HL-60 (cell line): ENCODE data around the gene CDK6.

ENCODE experiments used
- DNase-seq, 2 experiments: peaks; one replicate each; pipeline ENCODE4 v3.0.0-alpha.2; 2010 to 2020; ENCODE audit warnings: low read depth in 1 of 2, low spot score in 1 of 2
- H3K27ac ChIP-seq: fragments of 250-450 bp; sonication (Bioruptor Pico); replicated peaks from 2 replicates; pipeline ENCODE4 v1.5.1; 2020; ENCODE audit warnings: mild to moderate bottlenecking, moderate library complexity
- H3K27me3 ChIP-seq: fragments of 250-450 bp; sonication (Bioruptor Pico); 2 replicates; pipeline ENCODE4 v1.5.1; 2021; ENCODE audit warnings: mild to moderate bottlenecking, moderate library complexity; ENCODE audit not compliant: insufficient read depth, poor library complexity, severe bottlenecking
- H3K4me3 ChIP-seq: replicated peaks from 2 replicates; pipeline ENCODE4 v1.5.1; 2011; ENCODE audit warnings: mild to moderate bottlenecking, control low read depth, low read length; ENCODE audit not compliant: insufficient read depth
- GABPA ChIP-seq: IDR thresholded peaks from 2 replicates; pipeline ENCODE4 v1.6.1; 2012; ENCODE audit warnings: low read depth
- POLR2AphosphoS5 ChIP-seq: IDR thresholded peaks from 2 replicates; pipeline ENCODE4 v1.6.1; 2012; ENCODE audit warnings: low read depth
- SPI1 ChIP-seq: IDR thresholded peaks from 2 replicates; pipeline ENCODE4 v1.6.1; 2012; ENCODE audit warnings: low read depth, mild to moderate bottlenecking, borderline replicate concordance
- TF ChIP-seq, protein P1 (sequence below): IDR thresholded peaks from one replicate; pipeline ENCODE4 v1.5.1; 2011; ENCODE audit warnings: low read length, control low read depth, inconsistent platforms; ENCODE audit not compliant: insufficient read depth
- TF ChIP-seq, protein P2 (sequence below): IDR thresholded peaks from 2 replicates; pipeline ENCODE4 v1.6.1; 2012; ENCODE audit warnings: low read depth; ENCODE audit not compliant: insufficient replicate concordance

Gene CDK6

DNA sequence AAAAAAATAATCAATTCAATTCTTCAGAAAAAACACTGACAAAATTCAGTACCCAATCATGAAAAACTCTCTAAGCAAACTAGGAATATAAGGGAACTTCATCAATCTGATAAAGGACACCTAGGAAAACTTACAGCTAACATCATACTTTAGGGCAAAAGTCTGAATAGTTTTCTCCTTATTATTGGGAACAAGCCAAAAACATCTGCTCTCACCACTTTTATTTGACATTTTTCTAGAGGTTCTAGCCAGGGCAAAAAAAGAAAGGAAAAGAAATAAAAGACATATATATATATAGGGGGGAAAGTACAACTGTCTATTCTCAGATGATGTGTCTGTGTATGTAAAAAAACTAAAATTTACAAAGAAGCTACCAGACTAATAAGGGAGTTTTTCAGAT lies 19.0 kb downstream of the CDK6 start:
- Histone ChIP-seq H3K4me3 (no peak overlapping the region), H3K27me3 (no peaks in the 10 kb centered on the region), H3K27ac (no peak overlapping the region)
- TF ChIP-seq, protein P1, sequence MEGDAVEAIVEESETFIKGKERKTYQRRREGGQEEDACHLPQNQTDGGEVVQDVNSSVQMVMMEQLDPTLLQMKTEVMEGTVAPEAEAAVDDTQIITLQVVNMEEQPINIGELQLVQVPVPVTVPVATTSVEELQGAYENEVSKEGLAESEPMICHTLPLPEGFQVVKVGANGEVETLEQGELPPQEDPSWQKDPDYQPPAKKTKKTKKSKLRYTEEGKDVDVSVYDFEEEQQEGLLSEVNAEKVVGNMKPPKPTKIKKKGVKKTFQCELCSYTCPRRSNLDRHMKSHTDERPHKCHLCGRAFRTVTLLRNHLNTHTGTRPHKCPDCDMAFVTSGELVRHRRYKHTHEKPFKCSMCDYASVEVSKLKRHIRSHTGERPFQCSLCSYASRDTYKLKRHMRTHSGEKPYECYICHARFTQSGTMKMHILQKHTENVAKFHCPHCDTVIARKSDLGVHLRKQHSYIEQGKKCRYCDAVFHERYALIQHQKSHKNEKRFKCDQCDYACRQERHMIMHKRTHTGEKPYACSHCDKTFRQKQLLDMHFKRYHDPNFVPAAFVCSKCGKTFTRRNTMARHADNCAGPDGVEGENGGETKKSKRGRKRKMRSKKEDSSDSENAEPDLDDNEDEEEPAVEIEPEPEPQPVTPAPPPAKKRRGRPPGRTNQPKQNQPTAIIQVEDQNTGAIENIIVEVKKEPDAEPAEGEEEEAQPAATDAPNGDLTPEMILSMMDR: no peak
- TF ChIP-seq, protein P2, sequence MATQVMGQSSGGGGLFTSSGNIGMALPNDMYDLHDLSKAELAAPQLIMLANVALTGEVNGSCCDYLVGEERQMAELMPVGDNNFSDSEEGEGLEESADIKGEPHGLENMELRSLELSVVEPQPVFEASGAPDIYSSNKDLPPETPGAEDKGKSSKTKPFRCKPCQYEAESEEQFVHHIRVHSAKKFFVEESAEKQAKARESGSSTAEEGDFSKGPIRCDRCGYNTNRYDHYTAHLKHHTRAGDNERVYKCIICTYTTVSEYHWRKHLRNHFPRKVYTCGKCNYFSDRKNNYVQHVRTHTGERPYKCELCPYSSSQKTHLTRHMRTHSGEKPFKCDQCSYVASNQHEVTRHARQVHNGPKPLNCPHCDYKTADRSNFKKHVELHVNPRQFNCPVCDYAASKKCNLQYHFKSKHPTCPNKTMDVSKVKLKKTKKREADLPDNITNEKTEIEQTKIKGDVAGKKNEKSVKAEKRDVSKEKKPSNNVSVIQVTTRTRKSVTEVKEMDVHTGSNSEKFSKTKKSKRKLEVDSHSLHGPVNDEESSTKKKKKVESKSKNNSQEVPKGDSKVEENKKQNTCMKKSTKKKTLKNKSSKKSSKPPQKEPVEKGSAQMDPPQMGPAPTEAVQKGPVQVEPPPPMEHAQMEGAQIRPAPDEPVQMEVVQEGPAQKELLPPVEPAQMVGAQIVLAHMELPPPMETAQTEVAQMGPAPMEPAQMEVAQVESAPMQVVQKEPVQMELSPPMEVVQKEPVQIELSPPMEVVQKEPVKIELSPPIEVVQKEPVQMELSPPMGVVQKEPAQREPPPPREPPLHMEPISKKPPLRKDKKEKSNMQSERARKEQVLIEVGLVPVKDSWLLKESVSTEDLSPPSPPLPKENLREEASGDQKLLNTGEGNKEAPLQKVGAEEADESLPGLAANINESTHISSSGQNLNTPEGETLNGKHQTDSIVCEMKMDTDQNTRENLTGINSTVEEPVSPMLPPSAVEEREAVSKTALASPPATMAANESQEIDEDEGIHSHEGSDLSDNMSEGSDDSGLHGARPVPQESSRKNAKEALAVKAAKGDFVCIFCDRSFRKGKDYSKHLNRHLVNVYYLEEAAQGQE: no peak
- no peak for TF ChIP-seq POLR2AphosphoS5
- TF ChIP-seq SPI1: no peak
- TF ChIP-seq GABPA: no peak
- DNase-seq: no peak

DNA sequence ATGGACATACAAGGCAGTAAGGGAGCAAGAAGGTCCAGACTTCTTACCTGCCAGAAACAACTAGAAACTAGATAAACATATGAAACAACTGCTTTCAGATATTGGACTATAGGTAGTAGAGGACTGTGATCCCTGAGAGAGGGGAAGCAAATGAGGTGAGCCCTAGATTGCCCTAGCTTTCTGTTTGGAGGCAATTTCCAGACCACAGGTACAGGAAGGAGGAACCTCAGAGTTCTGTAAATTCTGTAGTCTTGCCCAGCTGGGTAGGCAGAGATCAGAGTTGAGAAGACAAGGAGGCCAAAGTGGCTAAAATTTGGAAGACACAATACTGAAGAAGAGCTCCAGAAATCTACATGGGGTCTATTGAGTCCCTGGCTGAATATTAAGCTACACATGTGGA lies 21.0 kb downstream of the CDK6 start:
- Histone ChIP-seq H3K4me3 (no peak overlapping the region), H3K27ac (peak overlapping the region; percentile 28), H3K27me3 (no peaks in the 10 kb centered on the region)
- DNase-seq: peak in 1 of 2 experiments; percentile 42
- TF ChIP-seq GABPA: no peak
- TF ChIP-seq, protein P1: no peak
- no peak for TF ChIP-seq POLR2AphosphoS5
- TF ChIP-seq, protein P2: no peak
- no peak for TF ChIP-seq SPI1

DNA sequence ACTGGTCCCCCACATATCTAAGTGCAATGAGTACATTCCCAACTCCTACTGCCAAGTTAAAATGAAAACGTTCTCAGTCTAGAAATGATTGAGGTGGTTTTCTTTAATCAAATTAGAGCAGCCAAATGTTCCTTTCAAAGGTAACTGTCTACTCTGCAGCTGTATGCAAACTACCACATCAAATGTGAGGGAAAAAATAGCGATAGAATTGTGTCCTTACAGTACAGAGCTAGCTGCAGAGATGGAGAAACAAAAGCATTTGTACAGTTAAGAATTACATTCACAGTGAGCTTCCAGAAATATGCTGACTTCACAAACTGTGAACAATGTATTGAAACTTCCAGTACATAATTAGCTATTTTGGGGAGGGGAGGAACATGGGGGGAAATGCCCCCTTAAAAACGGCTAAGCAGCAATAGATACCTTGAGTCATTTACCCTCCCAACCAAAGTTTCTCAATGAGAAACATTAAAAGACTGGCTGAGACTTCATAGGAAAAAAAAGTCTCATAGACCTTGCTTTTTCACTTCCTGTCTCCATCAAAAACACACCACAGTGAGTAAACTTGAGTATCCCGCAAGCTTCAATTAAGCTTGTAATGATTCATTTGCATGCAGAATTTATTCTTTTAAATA lies 22.9 kb downstream of the CDK6 start:
- no peak for DNase-seq
- no peaks in the 10 kb centered on the region for H3K27me3 ChIP-seq
- 0 out of 2 replicates have a peak overlapping the region, but pooled peaks have one; percentile 3 for H3K27ac ChIP-seq
- TF ChIP-seq, protein P2: no peak
- TF ChIP-seq GABPA (no peak), POLR2AphosphoS5 (no peak), SPI1 (no peak)
- TF ChIP-seq, protein P1: no peak
- no peak overlapping the region for H3K4me3 ChIP-seq
